K562 (cell line): Measurements from ENCODE around the gene NES. TPM values are rescaled to one million over a fixed set of nuclear protein-coding genes. Genes with fewer than 3 reads are reported as not detected.

Source experiments
- ELK1 ChIP-seq: sonication (generic); formaldehyde crosslinking; IDR thresholded peaks from 2 replicates; pipeline ENCODE4 v1.8.1; 2022; ENCODE audit warnings: missing genetic modification reagents
- ETV6 ChIP-seq, 3 experiments: fragments of 150-350 bp in 1 of 3; sonication (generic) in 1 of 3; formaldehyde crosslinking in 1 of 3; IDR thresholded peaks; 2 replicates each; pipeline versions ENCODE4 v1.6.1 to v1.8.0; 2014 to 2022; ENCODE audit warnings: borderline replicate concordance in 2 of 3, low read depth in 2 of 3, antibody characterized with exemption in 1 of 3, low read length in 1 of 3, mild to moderate bottlenecking in 1 of 3, missing genetic modification reagents in 1 of 3
- FIP1L1 ChIP-seq: fragments of 200-400 bp; formaldehyde crosslinking; IDR thresholded peaks from 2 replicates; pipeline ENCODE4 v1.6.1; 2018; ENCODE audit warnings: mild to moderate bottlenecking, low read depth, low read length; ENCODE audit not compliant: poor library complexity, severe bottlenecking
- GABPA ChIP-seq: fragments of 200-800 bp; sonication (Bioruptor generic); conservative IDR thresholded peaks from 2 replicates; pipeline ENCODE4 v1.6.1; 2016; ENCODE audit warnings: low read depth, missing genetic modification characterization, missing compliant biosample characterization
- MLLT1 ChIP-seq, 2 experiments: fragments of 450-650 bp; IDR thresholded peaks; 2 replicates each; pipeline ENCODE4 v1.6.1; 2016
- NR2C2 ChIP-seq, 2 experiments: fragments of 200-800 bp in 1 of 2; sonication (Bioruptor generic) in 1 of 2; sonication (generic) in 1 of 2; formaldehyde crosslinking in 1 of 2; IDR thresholded peaks; 2 replicates each; pipeline versions ENCODE4 v1.6.1 to v1.8.0; 2016 to 2022; ENCODE audit warnings: mild to moderate bottlenecking in 1 of 2, missing compliant biosample characterization in 1 of 2, missing genetic modification characterization in 1 of 2, missing genetic modification reagents in 1 of 2
- ZNF133 ChIP-seq: fragments of 250-450 bp; sonication (Bioruptor Pico); IDR thresholded peaks from 2 replicates; pipeline ENCODE4 v1.4.0; 2020; ENCODE audit warnings: mild to moderate bottlenecking
- ZNF316 ChIP-seq: fragments of 450-650 bp; IDR thresholded peaks from 2 replicates; pipeline ENCODE4 v1.6.1; 2016
- ZNF740 ChIP-seq, 3 experiments: fragments of 200-800 bp in 1 of 3; sonication (Bioruptor generic) in 1 of 3; sonication (generic) in 1 of 3; formaldehyde crosslinking in 1 of 3; IDR thresholded peaks; 2 replicates each; pipeline versions ENCODE4 v1.6.1 to v1.8.0; 2016 to 2022; ENCODE audit warnings: mild to moderate bottlenecking in 2 of 3, missing compliant biosample characterization in 2 of 3, missing genetic modification characterization in 2 of 3, missing genetic modification reagents in 1 of 3
- ZNF75A ChIP-seq: fragments of 450-650 bp; formaldehyde crosslinking; IDR thresholded peaks from 2 replicates; pipeline ENCODE4 v1.4.0; 2020; ENCODE audit warnings: mild to moderate bottlenecking
- ZSCAN29 ChIP-seq: fragments of 450-650 bp; IDR thresholded peaks from 2 replicates; pipeline ENCODE4 v1.6.1; 2017
- polyA plus RNA-seq, 8 experiments: library from polyadenylated mRNA; depleted of rRNA in 4 of 8; stranded (reverse) in 5 of 8; unstranded in 3 of 8; fragments of >200 nt; fragmentation: Nextera tagmentation in 2 of 8; fragmentation: Illumina TruSeq in 1 of 8; extraction: Ambion mirVana in 2 of 8; extraction: Trizol in 1 of 8; gene quantifications; 2 replicates each; pipeline versions ENCODE4 v1.2.1 to v1.2.3, GENCODE V29; 2011 to 2014; ENCODE audit warnings: inconsistent platforms in 1 of 8, missing spikeins in 1 of 8
- total RNA-seq, 7 experiments: library from RNA; depleted of rRNA in 6 of 7; stranded (reverse); fragments of >200 nt in 6 of 7; fragmentation: Illumina TruSeq in 2 of 7; extraction: Trizol in 2 of 7; gene quantifications; 2 replicates each; pipeline versions ENCODE4 v1.2.1 to v1.2.3, GENCODE V29; 2011 to 2021; ENCODE audit warnings: low replicate concordance in 1 of 7
- TF ChIP-seq, protein P1 (sequence below): IDR thresholded peaks from 3 replicates; pipeline ENCODE4 v1.6.1; 2011; ENCODE audit warnings: borderline replicate concordance, mild to moderate bottlenecking, moderate library complexity; ENCODE audit not compliant: insufficient read length; ENCODE audit errors: extremely low read depth
- TF ChIP-seq, protein P2 (sequence below): fragments of 450-650 bp; formaldehyde crosslinking; IDR thresholded peaks from 2 replicates; pipeline ENCODE4 v1.4.0; 2022; ENCODE audit warnings: missing genetic modification characterization
- TF ChIP-seq, protein P3 (sequence below): IDR thresholded peaks from 2 replicates; pipeline ENCODE4 v1.6.1; 2012; ENCODE audit warnings: low read depth, low read length, improper control_type of control experiment, borderline replicate concordance

The NES gene
- total and polyA plus RNA-seq, 9 of the 15 experiments (the other 6 are each of a cell fraction or from before 2014, with no cell fraction given) = 0.10 to 8.6 (median 4.2) TPM

DNA sequence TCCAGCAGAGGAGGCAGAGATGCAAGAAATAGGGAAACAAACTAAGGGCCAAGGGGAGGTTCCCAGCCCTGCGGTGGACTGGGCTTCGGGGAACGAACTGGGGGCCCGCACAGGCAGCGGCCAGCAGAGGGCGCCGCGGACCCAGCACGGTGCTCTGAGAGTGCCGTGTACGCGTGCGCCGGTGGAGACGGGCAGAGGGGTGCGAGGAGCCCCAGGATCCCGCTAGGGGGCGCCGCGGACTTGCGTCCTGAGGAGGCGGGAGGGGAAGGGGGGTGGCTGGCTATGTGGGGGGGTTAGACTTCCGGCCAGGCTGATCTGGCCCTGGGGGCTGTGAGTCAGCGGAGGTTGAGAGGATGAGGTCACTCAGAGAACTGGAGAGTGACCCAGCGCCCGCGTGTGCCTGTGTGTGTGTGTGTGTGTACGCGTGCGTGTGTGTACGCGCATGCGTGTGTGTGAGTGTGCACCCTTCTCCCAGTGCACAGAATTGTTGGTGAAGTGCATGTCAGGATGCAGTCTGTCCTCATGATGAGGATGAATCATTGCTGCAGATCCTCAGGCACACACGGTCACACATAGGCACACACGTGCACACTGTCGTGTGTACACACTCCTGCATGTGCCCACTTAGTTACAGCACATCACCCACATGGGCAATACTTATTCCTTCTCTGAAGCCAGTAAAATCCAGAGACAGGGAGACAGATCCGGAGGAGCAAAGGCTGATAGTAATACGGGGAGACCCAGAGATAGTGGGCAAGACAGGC is 17.0 kb downstream of the NES start (continued):
- no peak for TF ChIP-seq ZNF75A
- TF ChIP-seq, protein P1, sequence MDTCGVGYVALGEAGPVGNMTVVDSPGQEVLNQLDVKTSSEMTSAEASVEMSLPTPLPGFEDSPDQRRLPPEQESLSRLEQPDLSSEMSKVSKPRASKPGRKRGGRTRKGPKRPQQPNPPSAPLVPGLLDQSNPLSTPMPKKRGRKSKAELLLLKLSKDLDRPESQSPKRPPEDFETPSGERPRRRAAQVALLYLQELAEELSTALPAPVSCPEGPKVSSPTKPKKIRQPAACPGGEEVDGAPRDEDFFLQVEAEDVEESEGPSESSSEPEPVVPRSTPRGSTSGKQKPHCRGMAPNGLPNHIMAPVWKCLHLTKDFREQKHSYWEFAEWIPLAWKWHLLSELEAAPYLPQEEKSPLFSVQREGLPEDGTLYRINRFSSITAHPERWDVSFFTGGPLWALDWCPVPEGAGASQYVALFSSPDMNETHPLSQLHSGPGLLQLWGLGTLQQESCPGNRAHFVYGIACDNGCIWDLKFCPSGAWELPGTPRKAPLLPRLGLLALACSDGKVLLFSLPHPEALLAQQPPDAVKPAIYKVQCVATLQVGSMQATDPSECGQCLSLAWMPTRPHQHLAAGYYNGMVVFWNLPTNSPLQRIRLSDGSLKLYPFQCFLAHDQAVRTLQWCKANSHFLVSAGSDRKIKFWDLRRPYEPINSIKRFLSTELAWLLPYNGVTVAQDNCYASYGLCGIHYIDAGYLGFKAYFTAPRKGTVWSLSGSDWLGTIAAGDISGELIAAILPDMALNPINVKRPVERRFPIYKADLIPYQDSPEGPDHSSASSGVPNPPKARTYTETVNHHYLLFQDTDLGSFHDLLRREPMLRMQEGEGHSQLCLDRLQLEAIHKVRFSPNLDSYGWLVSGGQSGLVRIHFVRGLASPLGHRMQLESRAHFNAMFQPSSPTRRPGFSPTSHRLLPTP = no peak
- peak; percentile 80; the same call in 1 of the 2 replicates for TF ChIP-seq NR2C2 (CRISPR knock-in tag; IDR thresholded peaks at IDR 0.05)
- TF ChIP-seq NR2C2 (tag; IDR thresholded peaks at IDR 0.05) = peak; percentile 45; the same call in 1 of the 2 replicates
- TF ChIP-seq ELK1 = no peak
- TF ChIP-seq ZNF316 = peak; percentile 70
- no peak for TF ChIP-seq ETV6 (IDR thresholded peaks at IDR 0.05; ENCODE audit: borderline replicate concordance in 1 of 2, low read depth in 2 of 2, low read length in 1 of 2)
- TF ChIP-seq ETV6 (CRISPR knock-in tag; IDR thresholded peaks at IDR 0.05; ENCODE audit: borderline replicate concordance) = no peak
- TF ChIP-seq, protein P2, sequence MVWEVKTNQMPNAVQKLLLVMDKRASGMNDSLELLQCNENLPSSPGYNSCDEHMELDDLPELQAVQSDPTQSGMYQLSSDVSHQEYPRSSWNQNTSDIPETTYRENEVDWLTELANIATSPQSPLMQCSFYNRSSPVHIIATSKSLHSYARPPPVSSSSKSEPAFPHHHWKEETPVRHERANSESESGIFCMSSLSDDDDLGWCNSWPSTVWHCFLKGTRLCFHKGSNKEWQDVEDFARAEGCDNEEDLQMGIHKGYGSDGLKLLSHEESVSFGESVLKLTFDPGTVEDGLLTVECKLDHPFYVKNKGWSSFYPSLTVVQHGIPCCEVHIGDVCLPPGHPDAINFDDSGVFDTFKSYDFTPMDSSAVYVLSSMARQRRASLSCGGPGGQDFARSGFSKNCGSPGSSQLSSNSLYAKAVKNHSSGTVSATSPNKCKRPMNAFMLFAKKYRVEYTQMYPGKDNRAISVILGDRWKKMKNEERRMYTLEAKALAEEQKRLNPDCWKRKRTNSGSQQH (CRISPR knock-in tag) = peak; percentile 92
- TF ChIP-seq, protein P3, sequence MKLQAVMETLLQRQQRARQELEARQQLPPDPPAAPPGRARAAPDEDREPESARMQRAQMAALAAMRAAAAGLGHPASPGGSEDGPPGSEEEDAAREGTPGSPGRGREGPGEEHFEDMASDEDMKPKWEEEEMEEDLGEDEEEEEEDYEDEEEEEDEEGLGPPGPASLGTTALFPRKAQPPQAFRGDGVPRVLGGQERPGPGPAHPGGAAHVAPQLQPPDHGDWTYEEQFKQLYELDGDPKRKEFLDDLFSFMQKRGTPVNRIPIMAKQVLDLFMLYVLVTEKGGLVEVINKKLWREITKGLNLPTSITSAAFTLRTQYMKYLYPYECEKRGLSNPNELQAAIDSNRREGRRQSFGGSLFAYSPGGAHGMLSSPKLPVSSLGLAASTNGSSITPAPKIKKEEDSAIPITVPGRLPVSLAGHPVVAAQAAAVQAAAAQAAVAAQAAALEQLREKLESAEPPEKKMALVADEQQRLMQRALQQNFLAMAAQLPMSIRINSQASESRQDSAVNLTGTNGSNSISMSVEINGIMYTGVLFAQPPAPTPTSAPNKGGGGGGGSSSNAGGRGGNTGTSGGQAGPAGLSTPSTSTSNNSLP = no peak
- TF ChIP-seq ZSCAN29 = no peak
- peak; percentile 93 for TF ChIP-seq FIP1L1
- TF ChIP-seq MLLT1 (IDR thresholded peaks at IDR 0.05) = peak; percentile 62 to 73; a peak in 3 of 4 replicates
- TF ChIP-seq GABPA (tag) = peak; percentile 90
- peak; percentile 93 for TF ChIP-seq ZNF740 (CRISPR knock-in tag; IDR thresholded peaks at IDR 0.05)
- peak in 1 of 2 experiments; percentile 98; a peak in 2 of 4 replicates for TF ChIP-seq ZNF740 (tag; IDR thresholded peaks at IDR 0.05)
- no peak for TF ChIP-seq ZNF133 (CRISPR knock-in tag)
